ENCODE results near the gene GLRA3.

The GLRA3 gene

DNA sequence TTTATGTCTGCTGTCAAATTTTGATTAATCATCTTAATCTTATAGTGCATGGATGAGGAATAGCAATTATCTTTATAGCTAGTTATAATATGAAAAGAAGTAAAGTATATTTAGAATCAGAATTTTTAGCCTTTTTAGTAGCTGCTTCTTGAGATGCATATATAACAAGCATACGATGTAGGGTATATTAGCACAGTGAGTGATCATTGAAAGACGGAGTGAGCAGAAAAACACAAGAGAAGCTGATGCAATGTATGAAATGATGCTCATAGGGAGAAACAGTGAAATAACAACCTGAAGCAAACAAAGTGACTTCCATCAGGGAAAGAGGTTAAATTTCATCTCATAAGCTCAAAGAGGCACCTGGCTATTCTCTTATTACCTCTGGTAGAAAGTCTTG lies 77.0 kb downstream of the GLRA3 start:
- H3K4me3 ChIP-seq (ENCODE audit: low read length), result no peak overlapping the region
- DNase-seq (ENCODE audit: low read depth), result no peak
- TF ChIP-seq CTCF (conservative IDR thresholded peaks at IDR 0.05; ENCODE audit: low read depth, low read length), result no peak

- no peak overlapping the region for H3K4me3 ChIP-seq (ENCODE audit: low read length)
- no peak for TF ChIP-seq CTCF (conservative IDR thresholded peaks at IDR 0.05; ENCODE audit: low read depth, low read length)
- peak; percentile 34 for DNase-seq (ENCODE audit: low read depth)
Observed at GRCh38 chr4:174749091-174749490, 80.0 kb downstream of the GLRA3 start.

DNA sequence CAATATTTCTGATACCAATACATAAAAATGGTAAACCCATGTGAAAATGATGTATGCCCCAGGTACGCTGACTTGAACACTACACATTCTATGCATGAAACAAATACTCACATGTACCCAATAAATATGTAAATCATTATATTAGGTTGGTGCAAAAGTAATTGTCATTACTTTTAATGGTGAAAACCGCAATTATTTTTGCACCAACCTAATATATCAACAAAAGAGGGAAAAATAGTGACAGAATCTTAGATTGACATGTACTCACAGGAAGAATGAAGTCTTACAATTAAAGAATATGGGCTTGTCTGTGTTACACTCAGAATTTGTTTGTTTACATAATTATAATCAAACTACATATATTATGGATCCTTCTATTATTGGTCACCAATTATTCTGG lies 82.3 kb downstream of the GLRA3 start:
- no peak for DNase-seq (ENCODE audit: low read depth)
- no peak for TF ChIP-seq CTCF (conservative IDR thresholded peaks at IDR 0.05; ENCODE audit: low read depth, low read length)
- H3K4me3 ChIP-seq (ENCODE audit: low read length), result no peak overlapping the region

- H3K4me3 ChIP-seq (ENCODE audit: low read length), result no peak overlapping the region
- no peak for DNase-seq (ENCODE audit: low read depth)
- no peak for TF ChIP-seq CTCF (conservative IDR thresholded peaks at IDR 0.05; ENCODE audit: low read depth, low read length)
Observed at GRCh38 chr4:174742561-174742960, 86.5 kb downstream of the GLRA3 start.

DNA sequence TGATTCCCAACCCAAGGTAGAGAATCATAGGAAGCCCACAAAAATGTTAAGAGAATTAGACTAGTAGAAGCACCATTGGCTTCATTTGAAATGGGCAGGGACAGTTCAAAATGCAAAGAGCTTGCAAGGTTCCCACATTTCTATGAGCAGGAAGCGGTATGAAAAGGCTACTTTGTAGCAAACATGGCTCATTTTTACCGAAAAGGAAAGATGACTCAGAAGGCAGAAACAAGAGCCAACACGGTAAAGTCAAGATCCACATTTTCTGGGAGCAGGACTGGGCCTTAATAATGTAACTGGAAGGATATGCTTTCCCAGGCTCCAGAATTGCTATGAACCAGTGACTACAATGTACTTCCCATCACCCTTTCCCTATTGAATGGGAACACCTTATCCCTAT lies 89.5 kb downstream of the GLRA3 start:
- DNase-seq (ENCODE audit: low read depth), result no peak
- TF ChIP-seq CTCF (conservative IDR thresholded peaks at IDR 0.05; ENCODE audit: low read depth, low read length), result no peak
- no peak overlapping the region for H3K4me3 ChIP-seq (ENCODE audit: low read length)

- no peak for TF ChIP-seq CTCF (conservative IDR thresholded peaks at IDR 0.05; ENCODE audit: low read depth, low read length)
- no peak for DNase-seq (ENCODE audit: low read depth)
- no peak overlapping the region for H3K4me3 ChIP-seq (ENCODE audit: low read length)
Observed at GRCh38 chr4:174734181-174734580, 94.9 kb downstream of the GLRA3 start.

- H3K4me3 ChIP-seq (ENCODE audit: low read length), result no peak overlapping the region
- no peak for TF ChIP-seq CTCF (conservative IDR thresholded peaks at IDR 0.05; ENCODE audit: low read depth, low read length)
- DNase-seq (ENCODE audit: low read depth), result no peak
Observed at GRCh38 chr4:174717828-174718227, 111.2 kb downstream of the GLRA3 start.
